Testis (tissue), 2 donors: ENCODE measurements around the gene RAD17.
"Not testable (repeated sequence)": the region's sequence is repeated elsewhere in the genome, so short reads cannot be mapped to it uniquely, and the experiment has no call there.

Source experiments
- POLR2A ChIP-seq: fragments of 450-650 bp; IDR thresholded peaks from one replicate; pipeline ENCODE4 v1.6.1; 2017; ENCODE audit warnings: antibody characterized with exemption, mild to moderate bottlenecking, moderate library complexity
- TF ChIP-seq, protein P1 (sequence below), 3 experiments: fragments of 450-650 bp in 2 of 3; fragments of 200-600 bp in 1 of 3; sonication (generic) in 1 of 3; IDR thresholded peaks; one replicate each; pipeline ENCODE4 v1.5.1; 2016 to 2019; ENCODE audit warnings: antibody characterized with exemption in 3 of 3, mild to moderate bottlenecking in 2 of 3, moderate library complexity in 1 of 3

DNA sequence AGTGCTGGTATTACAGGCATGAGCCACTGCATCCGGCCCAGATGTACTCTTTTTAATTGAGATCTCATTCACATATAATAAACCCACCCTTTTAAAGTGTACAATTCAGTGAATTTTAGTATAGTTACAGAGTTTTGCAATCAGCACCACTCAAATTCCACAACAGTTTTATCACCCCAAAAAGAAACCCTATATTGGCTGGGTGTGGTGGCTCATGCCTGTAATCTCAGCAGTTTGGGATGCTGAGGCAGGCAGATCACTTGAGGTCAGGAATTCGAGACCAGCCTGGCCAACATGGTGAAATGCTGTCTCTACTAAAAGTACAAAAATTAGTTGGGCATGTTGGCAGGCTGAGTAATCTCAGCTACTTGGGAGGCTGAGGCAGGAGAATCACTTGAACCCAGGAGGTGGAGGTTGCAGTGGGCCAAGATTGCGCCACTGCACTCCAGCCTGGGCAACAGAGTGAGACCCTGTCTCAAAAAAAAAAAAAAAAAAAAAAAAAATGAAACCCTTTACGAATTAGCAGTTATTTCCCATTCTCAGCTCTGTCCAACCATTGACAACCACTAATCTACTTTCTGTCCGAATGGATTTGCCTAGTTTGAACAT lies 65.8 kb downstream of the RAD17 start:
- TF ChIP-seq, protein P1, sequence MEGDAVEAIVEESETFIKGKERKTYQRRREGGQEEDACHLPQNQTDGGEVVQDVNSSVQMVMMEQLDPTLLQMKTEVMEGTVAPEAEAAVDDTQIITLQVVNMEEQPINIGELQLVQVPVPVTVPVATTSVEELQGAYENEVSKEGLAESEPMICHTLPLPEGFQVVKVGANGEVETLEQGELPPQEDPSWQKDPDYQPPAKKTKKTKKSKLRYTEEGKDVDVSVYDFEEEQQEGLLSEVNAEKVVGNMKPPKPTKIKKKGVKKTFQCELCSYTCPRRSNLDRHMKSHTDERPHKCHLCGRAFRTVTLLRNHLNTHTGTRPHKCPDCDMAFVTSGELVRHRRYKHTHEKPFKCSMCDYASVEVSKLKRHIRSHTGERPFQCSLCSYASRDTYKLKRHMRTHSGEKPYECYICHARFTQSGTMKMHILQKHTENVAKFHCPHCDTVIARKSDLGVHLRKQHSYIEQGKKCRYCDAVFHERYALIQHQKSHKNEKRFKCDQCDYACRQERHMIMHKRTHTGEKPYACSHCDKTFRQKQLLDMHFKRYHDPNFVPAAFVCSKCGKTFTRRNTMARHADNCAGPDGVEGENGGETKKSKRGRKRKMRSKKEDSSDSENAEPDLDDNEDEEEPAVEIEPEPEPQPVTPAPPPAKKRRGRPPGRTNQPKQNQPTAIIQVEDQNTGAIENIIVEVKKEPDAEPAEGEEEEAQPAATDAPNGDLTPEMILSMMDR (IDR thresholded peaks at IDR 0.05), result not testable (repeated sequence)
- not testable (repeated sequence) for TF ChIP-seq POLR2A
